Right cardiac atrium (tissue), 5 donors: ENCODE results near the gene LHX3. TPM values are rescaled to one million over a fixed set of nuclear protein-coding genes. Genes with fewer than 3 reads are reported as not detected.

Experiments used
- ATAC-seq, 2 donors: fragments of 200-7000 bp; cut with Tn5 transposase; one replicate each; pipeline versions ENCODE4 v1.8.0 to v1.9.1; 2020; ENCODE audit warnings: moderate library complexity in 2 of 2, mild to moderate bottlenecking in 1 of 2
- DNase-seq, 3 donors: peaks; one replicate each; pipeline ENCODE4 v3.0.0-alpha.2; 2020
- H3K27ac ChIP-seq: one replicate; pipeline ENCODE4 v1.5.1; 2013; ENCODE audit warnings: mild to moderate bottlenecking, low read length, control low read depth, moderate library complexity
- H3K27me3 ChIP-seq: one replicate; pipeline ENCODE4 v1.6.1; 2013; ENCODE audit not compliant: control insufficient read depth, insufficient read depth
- H3K4me1 ChIP-seq: one replicate; pipeline ENCODE4 v1.6.1; 2013; ENCODE audit warnings: low read length; ENCODE audit not compliant: control insufficient read depth, insufficient read depth
- H3K4me3 ChIP-seq: one replicate; pipeline ENCODE4 v1.5.1; 2013; ENCODE audit warnings: low read length, control low read depth
- H3K9me3 ChIP-seq: one replicate; pipeline ENCODE4 v1.6.1; 2013; ENCODE audit warnings: low read length; ENCODE audit not compliant: control insufficient read depth
- WGBS: extraction: QIAGEN DNeasy Blood & Tissue Kit; methylation state at CpG from one replicate; pipeline ENCODE4 v1.1.7; 2013; 5-methylcytosine and 5-hydroxymethylcytosine counted together
- intact Hi-C, 4 donors: fragments of 100-400 bp; cut with DNase I; formaldehyde crosslinking; loops; one replicate each; pipeline versions ENCODE4 v1.11.0 to v1.14.0; 2022 to 2023
- polyA plus RNA-seq: library from polyadenylated mRNA; stranded (reverse); fragments of 200-250 nt; gene quantifications from one replicate; pipeline ENCODE4 v1.2.3, GENCODE V29; 2013
- total RNA-seq, 4 donors: library from RNA; stranded (reverse); fragmentation: NEBNext Ultra II Directional; extraction: Animal tissue kit (Norgen Biotek cat#: 25700); gene quantifications; one replicate each; pipeline ENCODE4 v1.2.1, GENCODE V29; 2021
- donor health status: healthy with polysubstance abuse.
- donor health status: DM: no; HTN: yes; CAD: no.
- donor health status: DM: no; HTN: no; CAD: no.
- donor health status: DM: no; HTN: yes; CAD: no; lungs with severe emphysema.
- donor health status: DM: yes; HTN: yes; CAD: no.

The LHX3 gene
- total and polyA plus RNA-seq, 5 donors, result not detected

DNA sequence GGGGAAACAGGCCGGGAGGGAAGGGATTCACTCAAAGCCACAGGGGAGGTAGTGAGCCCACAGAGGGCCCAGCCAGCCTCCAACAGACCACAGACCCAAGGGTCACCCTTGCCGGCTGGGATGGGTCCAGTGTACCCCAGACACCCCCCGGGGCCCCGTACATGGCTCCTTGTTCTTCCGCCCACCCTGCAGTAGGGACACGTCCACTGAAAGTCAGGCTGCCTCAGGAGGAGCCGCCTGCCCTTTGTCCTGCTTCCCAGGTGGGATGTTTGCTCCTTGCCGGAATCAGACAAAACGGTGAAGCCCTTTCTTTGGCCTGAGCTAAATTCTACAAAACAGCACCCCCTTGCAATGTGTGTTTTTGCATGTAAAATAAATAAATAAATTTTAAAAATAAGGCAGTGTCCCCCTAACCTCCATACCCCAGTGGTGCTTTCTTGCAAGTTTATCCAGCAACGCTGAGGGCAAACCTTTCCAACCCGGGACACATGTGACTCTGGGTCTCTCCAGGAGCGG is 25.8 kb downstream of the LHX3 start:
- Histone ChIP-seq H3K27ac (no peak overlapping the region), H3K9me3 (no peaks in the 10 kb centered on the region), H3K4me3 (no peak overlapping the region), H3K4me1 (no peaks in the 10 kb centered on the region), H3K27me3 (no peaks in the 10 kb centered on the region)
- 60% methylated on average over 12 of the region's 12 CpGs for whole genome bisulfite sequencing
- intact Hi-C loops, result loop anchor here in 1 of 4 donors (10.0 kb wide), 1 partner anchor 106 kb away; no protein-coding TSS in a partner anchor
- DNase-seq (peak in 1 of 3 donors; percentile 0), ATAC-seq (no peak)

DNA sequence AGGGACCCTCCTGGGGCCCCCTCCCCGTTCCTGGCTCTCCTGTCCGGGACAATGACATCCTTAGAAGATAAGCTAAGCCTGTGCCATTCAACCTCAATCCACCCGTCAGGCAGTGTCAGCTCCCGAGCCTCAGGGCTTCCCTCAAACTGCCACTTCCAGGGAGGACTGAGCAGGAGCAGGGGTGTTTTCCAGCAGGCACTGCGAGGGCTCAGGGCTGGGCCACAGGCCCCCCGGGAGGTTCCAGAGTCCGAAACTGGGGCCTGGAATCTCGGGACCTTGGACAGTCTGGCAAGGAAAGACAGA is 26.2 kb downstream of the LHX3 start:
- Histone ChIP-seq H3K27ac (no peak overlapping the region), H3K4me3 (no peak overlapping the region), H3K4me1 (no peaks in the 10 kb centered on the region), H3K27me3 (no peaks in the 10 kb centered on the region), H3K9me3 (no peaks in the 10 kb centered on the region)
- DNase-seq (peak; percentile 2 to 42 (median 29)), ATAC-seq (no peak)
- 28% methylated on average over 8 of the region's 8 CpGs for WGBS
- intact Hi-C loops, result loop anchor here in 1 of 4 donors (10.0 kb wide), 1 partner anchor 106 kb away; no protein-coding TSS in a partner anchor

DNA sequence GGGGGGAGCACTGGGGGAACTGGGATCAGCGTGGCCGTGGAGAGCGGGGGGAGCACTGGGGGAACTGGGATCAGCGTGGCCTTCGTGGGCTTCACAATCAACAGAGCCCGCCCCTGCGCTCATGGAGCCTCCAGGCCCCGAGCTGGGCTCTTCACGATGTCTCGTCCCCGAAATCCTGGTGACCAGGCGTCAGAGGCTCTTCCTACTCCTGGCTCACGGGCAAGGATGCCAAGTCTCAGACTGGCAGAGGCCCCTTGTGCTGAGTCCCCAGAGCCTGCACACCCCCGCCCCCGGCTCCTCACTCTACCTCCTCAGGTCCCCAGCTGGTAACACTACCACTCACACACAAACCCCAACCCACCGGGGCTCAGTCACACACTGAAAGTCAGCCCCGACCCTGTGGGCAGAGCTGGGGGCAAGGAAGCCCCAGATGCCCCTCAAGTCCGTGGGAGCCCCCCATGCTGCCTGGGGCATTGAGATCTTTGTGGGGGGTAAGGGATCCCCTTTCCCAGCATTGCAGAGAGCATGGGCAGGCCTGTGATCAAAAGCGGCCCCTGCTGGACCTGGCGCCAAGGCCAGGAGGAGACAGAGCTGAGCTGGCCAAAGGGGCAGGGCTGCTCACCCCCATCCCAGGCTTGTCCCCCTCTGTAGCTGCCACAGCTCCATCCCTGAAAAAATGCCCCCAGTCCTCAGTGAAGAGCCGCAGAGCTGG is 26.7 kb downstream of the LHX3 start:
- ATAC-seq (no peak), DNase-seq (peak; percentile 4 to 44 (median 21))
- H3K9me3 ChIP-seq, result no peaks in the 10 kb centered on the region
- H3K4me3 ChIP-seq, result no peak overlapping the region
- H3K4me1 ChIP-seq, result no peaks in the 10 kb centered on the region
- no peaks in the 10 kb centered on the region for H3K27me3 ChIP-seq
- WGBS, result 83% methylated on average over 21 of the region's 21 CpGs
- intact Hi-C loops, result loop anchor here in 1 of 4 donors (10.0 kb wide), 1 partner anchor 107 kb away; no protein-coding TSS in a partner anchor
- H3K27ac ChIP-seq, result no peak overlapping the region

DNA sequence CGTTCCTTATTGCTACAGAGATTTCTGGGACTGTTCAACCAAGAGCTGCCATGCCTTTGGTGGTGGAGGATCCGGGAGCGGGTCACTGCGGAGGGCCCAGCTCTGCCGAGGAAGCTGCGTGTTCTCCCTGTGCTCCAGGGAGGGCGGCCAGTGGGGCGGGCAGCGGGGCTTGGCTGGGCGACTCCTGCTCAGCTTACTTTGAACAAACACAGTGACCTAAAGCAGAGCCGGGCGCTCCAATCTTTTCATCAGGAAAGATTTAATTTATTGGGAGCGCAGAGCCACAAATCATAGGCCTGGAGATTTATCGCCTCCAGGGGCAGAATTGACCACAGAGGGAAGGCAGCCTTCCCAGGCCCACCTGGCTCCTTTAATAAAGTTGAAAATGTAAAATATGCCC is 27.7 kb downstream of the LHX3 start:
- Histone ChIP-seq H3K27me3 (no peaks in the 10 kb centered on the region), H3K4me1 (no peaks in the 10 kb centered on the region), H3K9me3 (no peaks in the 10 kb centered on the region), H3K4me3 (no peak overlapping the region), H3K27ac (no peak overlapping the region)
- DNase-seq (peak; percentile 1 to 40 (median 7)), ATAC-seq (no peak)
- intact Hi-C loops, result loop anchor here in 1 of 4 donors (10.0 kb wide), 1 partner anchor 108 kb away; no protein-coding TSS in a partner anchor
- 88% methylated on average over 14 of the region's 14 CpGs for WGBS

DNA sequence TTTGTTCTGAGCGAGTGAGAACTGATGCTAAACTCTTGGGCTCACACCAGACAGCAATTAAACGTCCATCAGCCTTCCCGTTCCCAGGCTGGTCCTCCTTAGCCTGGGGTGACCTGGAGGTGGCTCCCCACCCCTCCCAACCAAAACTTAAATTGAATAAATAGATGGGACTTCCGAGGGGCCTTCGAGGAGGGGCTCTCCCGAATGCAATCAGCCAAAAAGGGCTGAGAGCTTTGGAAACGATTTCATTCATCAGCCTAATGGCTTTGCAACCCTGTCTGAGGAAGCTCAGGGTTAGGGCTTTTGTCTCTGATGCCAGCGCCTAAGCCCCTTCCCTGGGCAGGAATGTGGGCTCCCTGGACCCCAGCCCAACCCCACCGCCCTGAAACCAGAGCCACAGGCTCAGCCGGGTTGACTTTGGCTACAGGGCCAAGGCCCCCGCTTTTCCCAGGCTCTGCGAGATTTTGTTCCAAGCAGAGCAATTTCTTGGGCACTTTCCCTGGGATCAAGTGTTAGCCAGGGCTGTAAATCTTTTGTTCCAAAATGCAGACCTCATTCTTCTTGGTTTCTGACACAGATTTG is 29.2 kb downstream of the LHX3 start:
- WGBS, result 44% methylated on average over 12 of the region's 12 CpGs
- peak; percentile 2 to 35 (median 32) for DNase-seq
- Histone ChIP-seq H3K4me1 (no peaks in the 10 kb centered on the region), H3K4me3 (no peak overlapping the region), H3K27ac (no peak overlapping the region), H3K27me3 (no peaks in the 10 kb centered on the region), H3K9me3 (no peaks in the 10 kb centered on the region)
- intact Hi-C loops, result loop anchor here in 1 of 4 donors (10.0 kb wide), 1 partner anchor 109 kb away; no protein-coding TSS in a partner anchor
- ATAC-seq, result no peak

DNA sequence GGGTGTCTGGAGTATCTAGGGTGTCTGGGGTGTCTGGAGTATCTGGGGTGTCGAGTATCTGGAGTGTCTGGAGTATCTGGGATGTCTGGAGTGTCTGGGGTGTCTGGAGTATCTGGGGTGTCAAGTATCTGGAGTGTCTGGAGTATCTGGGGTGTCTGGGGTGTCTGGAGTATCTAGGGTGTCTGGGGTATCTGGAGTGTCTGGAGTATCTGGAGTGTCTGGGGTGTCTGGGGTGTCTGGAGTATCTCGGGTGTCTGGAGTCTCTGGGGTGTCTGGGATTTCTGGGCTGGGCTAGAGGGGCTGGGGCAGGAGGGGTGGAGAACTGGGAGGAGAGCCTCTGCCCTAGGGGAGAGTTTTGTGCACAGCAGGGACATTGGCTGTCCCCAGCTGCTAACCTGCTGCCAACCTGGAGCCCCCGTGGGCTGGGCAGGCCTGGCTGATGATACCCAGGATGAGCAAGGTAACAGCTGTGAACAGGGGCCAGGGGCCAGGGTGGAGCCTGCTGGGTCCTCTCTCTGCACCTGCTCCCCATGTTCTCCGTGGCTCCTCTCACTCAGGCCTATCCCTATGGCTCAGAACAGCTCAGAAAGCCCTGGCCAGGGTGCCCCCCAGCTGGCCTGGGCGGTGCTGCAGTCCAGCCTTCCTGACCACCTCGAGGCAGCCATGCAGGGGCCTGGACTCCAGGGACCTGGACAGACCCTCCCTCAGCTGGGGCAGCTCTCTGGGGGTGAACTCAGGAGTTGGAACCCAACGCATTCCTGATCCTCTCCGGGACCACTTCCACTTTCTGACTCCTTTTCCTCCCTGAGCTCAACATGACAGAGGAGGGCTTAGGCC is 29.9 kb downstream of the LHX3 start:
- no peaks in the 10 kb centered on the region for H3K4me1 ChIP-seq
- intact Hi-C loops, result loop anchor here in 2 of 4 donors (5.0 to 10.0 kb wide), 2 partner anchors 107 to 110 kb away; no protein-coding TSS in a partner anchor
- H3K4me3 ChIP-seq, result no peak overlapping the region
- no peak overlapping the region for H3K27ac ChIP-seq
- H3K27me3 ChIP-seq, result no peaks in the 10 kb centered on the region
- no peak for ATAC-seq
- 53% methylated on average over 8 of the region's 8 CpGs for WGBS
- no peaks in the 10 kb centered on the region for H3K9me3 ChIP-seq
- DNase-seq, result peak; percentile 4 to 44 (median 11)

DNA sequence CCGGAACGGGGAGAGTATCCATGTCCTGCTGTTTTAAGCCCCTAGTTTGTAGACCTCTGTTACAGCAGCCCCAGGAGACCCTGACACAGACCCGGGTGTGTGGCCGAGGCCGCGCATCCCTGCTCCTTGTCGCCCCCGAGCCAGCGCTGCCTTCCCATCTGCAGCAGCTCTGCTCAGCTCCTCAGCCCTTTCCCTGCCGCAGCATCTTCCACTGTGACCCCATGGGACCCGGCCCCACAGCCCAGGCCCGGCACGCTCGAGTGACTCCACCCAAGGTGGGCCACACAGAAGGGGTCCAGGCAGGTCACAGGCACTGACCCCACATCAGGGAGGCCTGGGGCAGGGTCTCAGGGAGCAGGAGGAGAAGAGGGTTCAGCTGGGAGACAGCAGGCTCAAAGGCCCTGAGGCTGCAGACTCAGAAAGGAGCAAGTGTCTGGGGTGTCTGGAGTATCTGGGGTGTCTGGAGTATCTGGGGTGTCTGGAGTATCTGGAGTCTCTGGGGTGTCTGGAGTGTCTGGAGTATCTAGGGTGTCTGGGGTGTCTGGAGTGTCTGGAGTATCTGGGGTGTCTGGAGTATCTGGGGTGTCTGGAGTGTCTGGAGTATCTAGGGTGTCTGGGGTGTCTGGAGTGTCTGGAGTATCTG is 31.2 kb downstream of the LHX3 start:
- Histone ChIP-seq H3K4me3 (no peak overlapping the region), H3K27ac (no peak overlapping the region), H3K4me1 (no peaks in the 10 kb centered on the region), H3K9me3 (no peaks in the 10 kb centered on the region), H3K27me3 (no peaks in the 10 kb centered on the region)
- 86% methylated on average over 14 of the region's 14 CpGs for WGBS
- DNase-seq (peak; percentile 4 to 40 (median 35)), ATAC-seq (no peak)
- intact Hi-C loops, result loop anchor here in 2 of 4 donors (5.0 to 10.0 kb wide), 2 partner anchors 109 to 111 kb away; no protein-coding TSS in a partner anchor

DNA sequence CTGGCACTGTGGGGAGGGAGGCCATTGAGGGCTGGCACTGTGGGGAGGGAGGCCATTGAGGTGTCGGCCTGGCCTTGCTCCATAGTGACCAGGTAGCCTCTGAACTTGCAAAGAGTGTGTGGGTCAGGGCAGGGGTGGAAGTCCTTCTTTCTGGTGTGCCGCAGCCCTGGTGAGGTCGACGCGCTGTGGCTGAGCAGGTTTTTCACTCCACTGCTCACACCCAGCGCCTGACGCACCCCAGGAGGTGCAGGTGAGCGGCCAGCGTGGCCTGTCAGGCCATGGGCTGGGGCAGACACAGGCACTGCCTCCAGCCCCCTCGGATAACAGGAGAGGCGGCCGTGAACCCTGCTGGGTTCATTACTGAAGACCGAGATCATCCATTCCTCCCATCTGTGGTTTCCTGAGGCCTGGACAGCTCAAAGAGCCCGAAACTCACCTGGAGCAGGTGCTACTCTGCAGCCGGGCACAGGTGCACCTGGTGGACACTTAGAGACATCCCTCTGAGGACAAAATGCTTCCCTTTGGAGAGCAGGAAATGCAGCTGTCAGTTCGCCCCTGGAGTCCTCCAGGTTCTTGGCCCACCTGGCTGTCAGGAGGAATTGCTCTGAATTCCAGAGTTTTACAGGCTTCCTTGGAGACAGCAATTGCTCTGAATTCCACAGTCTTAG is 32.4 kb downstream of the LHX3 start:
- intact Hi-C loops, result loop anchor here in 2 of 4 donors (5.0 to 10.0 kb wide), 2 partner anchors 110 to 112 kb away; no protein-coding TSS in a partner anchor
- Histone ChIP-seq H3K27ac (no peak overlapping the region), H3K9me3 (no peaks in the 10 kb centered on the region), H3K27me3 (no peaks in the 10 kb centered on the region), H3K4me1 (no peaks in the 10 kb centered on the region), H3K4me3 (no peak overlapping the region)
- no peak for ATAC-seq
- peak; percentile 2 to 43 (median 26) for DNase-seq
- WGBS, result 79% methylated on average over 16 of the region's 16 CpGs

DNA sequence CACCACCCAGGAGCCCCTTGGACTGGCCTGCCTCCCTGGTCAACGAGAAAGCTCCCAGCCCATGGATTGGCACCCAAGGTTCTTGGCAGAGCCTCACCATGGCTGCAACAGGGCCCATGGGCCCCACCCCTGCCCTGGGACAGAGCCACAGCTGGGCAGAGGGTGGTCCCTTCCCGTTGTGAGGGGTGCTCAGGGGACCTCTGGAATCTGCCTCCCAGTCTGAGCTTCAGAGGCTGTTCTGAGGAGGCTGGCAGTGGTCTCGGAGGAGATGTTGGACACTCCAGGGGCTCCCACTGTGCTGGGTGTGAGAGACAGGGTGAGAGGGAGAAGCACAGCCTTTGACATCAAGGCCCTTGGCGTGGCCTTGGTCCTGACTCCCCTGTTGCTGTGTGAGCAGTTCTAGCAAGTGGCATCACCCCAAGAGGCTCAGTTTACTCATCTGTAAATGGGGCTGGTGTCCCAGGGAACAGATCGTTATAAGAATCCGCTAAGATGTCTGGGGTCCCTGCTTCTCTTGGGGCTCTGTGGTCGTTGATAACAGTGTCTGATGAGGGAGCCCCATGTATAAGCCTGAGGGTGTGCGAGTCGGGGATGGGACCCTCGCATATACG is 33.0 kb downstream of the LHX3 start:
- Histone ChIP-seq H3K27me3 (no peaks in the 10 kb centered on the region), H3K4me3 (no peak overlapping the region), H3K9me3 (no peaks in the 10 kb centered on the region), H3K4me1 (no peaks in the 10 kb centered on the region), H3K27ac (no peak overlapping the region)
- DNase-seq (peak; percentile 5 to 44 (median 20)), ATAC-seq (no peak)
- WGBS, result 72% methylated on average over 11 of the region's 11 CpGs
- intact Hi-C loops, result loop anchor here in 2 of 4 donors (5.0 to 10.0 kb wide), 2 partner anchors 110 to 113 kb away; no protein-coding TSS in a partner anchor
